SK-N-SH (cell line): ENCODE measurements around the gene P2RX4. TPM values are rescaled to one million over a fixed set of nuclear protein-coding genes. Genes with fewer than 3 reads are reported as not detected.

Source experiments
- CTCF ChIA-PET: fragments of 300-600, 350-600 bp; formaldehyde crosslinking; extraction: SDS; loops from one replicate; lab custom pipeline; 2021; lab: Yijun Ruan, JAX
- POLR2A ChIA-PET: fragments of 350-600 bp; sonication (Branson Sonifier 250); formaldehyde crosslinking; extraction: SDS; loops from one replicate; lab custom pipeline; 2020; ENCODE audit warnings: antibody characterized with exemption, inconsistent platforms; lab: Yijun Ruan, JAX
- DNase-seq: peaks from one replicate; pipeline ENCODE4 v3.0.0; 2012
- H2AFZ ChIP-seq: fragments of 200-600 bp; sonication (generic); 2 replicates; pipeline ENCODE4 v1.8.1; 2016; ENCODE audit warnings: antibody characterized with exemption, mild to moderate bottlenecking, low read depth
- H3F3A ChIP-seq: fragments of 200-600 bp; sonication (generic); replicated peaks from 2 replicates; pipeline ENCODE3; 2016; ENCODE audit warnings: antibody characterized with exemption, mild to moderate bottlenecking; ENCODE audit not compliant: insufficient read depth
- H3K27ac ChIP-seq, 2 experiments: fragments of 200-500 bp in 1 of 2; fragments of 200-600 bp in 1 of 2; sonication (Bioruptor generic) in 1 of 2; sonication (generic), shearing (Covaris generic) in 1 of 2; 2 replicates each; pipeline versions ENCODE4 v1.5.1 to v1.6.1; 2014 to 2016; ENCODE audit warnings: low read depth in 2 of 2, inconsistent platforms in 1 of 2, low read length in 1 of 2, mild to moderate bottlenecking in 1 of 2, mixed read lengths in 1 of 2
- H3K27me3 ChIP-seq: fragments of 200-600 bp; sonication (generic), shearing (Covaris generic); 2 replicates; pipeline ENCODE4 v1.6.1; 2016; ENCODE audit warnings: mixed run types; ENCODE audit not compliant: insufficient read depth
- H3K36me3 ChIP-seq, 2 experiments: fragments of 200-500 bp in 1 of 2; fragments of 200-600 bp in 1 of 2; sonication (Bioruptor generic) in 1 of 2; sonication (generic) in 1 of 2; replicated peaks in 1 of 2; 2 replicates each; pipeline versions ENCODE3 to v1.5.1; 2014 to 2016; ENCODE audit warnings: low read length in 1 of 2, mild to moderate bottlenecking in 1 of 2; ENCODE audit not compliant: insufficient read depth in 2 of 2, control insufficient read depth in 1 of 2
- H3K4me1 ChIP-seq, 2 experiments: fragments of 200-500 bp in 1 of 2; fragments of 200-600 bp in 1 of 2; sonication (Bioruptor generic) in 1 of 2; sonication (generic), shearing (Covaris generic) in 1 of 2; 2 replicates each; pipeline versions ENCODE4 v1.5.1 to v1.6.1; 2014 to 2016; ENCODE audit warnings: low read depth in 1 of 2, low read length in 1 of 2, mixed run types in 1 of 2; ENCODE audit not compliant: insufficient read depth in 2 of 2, control insufficient read depth in 1 of 2
- H3K4me2 ChIP-seq: fragments of 200-600 bp; sonication (generic), shearing (Covaris generic); 2 replicates; pipeline ENCODE4 v1.6.1; 2017; ENCODE audit warnings: mixed run types
- H3K4me3 ChIP-seq, 2 experiments: fragments of 200-500 bp in 1 of 2; fragments of 200-600 bp in 1 of 2; sonication (Bioruptor generic) in 1 of 2; sonication (generic), shearing (Covaris generic) in 1 of 2; 2 replicates each; pipeline versions ENCODE4 v1.5.1 to v1.8.1; 2014 to 2016; ENCODE audit warnings: low read depth in 2 of 2, inconsistent platforms in 1 of 2, low read length in 1 of 2, mild to moderate bottlenecking in 1 of 2, mixed read lengths in 1 of 2, moderate library complexity in 1 of 2
- H3K79me2 ChIP-seq: fragments of 200-600 bp; sonication (generic); 2 replicates; pipeline ENCODE4 v1.8.1; 2017; ENCODE audit warnings: mild to moderate bottlenecking; ENCODE audit not compliant: insufficient read depth
- H3K9ac ChIP-seq: fragments of 200-600 bp; sonication (generic); 2 replicates; pipeline ENCODE4 v1.6.1; 2017; ENCODE audit warnings: mixed run types
- H3K9me2 ChIP-seq: fragments of 200-600 bp; sonication (generic); 2 replicates; pipeline ENCODE4 v1.6.1; 2017; ENCODE audit warnings: mixed run types
- H3K9me3 ChIP-seq: fragments of 200-600 bp; sonication (generic); 2 replicates; pipeline ENCODE4 v1.6.1; 2017; ENCODE audit warnings: mixed run types, mild to moderate bottlenecking, moderate library complexity
- H4K20me1 ChIP-seq: fragments of 200-600 bp; sonication (generic); 2 replicates; pipeline ENCODE4 v1.6.1; 2017; ENCODE audit warnings: mild to moderate bottlenecking, mixed run types; ENCODE audit not compliant: insufficient read depth
- CHD2 ChIP-seq: fragments of 150-350 bp; IDR thresholded peaks from 2 replicates; pipeline ENCODE4 v1.6.1; 2018; ENCODE audit warnings: low read length; ENCODE audit not compliant: partially characterized antibody
- EP300 ChIP-seq, 2 experiments: IDR thresholded peaks; 2 replicates each; pipeline versions ENCODE4 v1.4.0 to v1.6.1; 2012; ENCODE audit warnings: borderline replicate concordance in 1 of 2, low read depth in 1 of 2, low read length in 1 of 2
- MEF2A ChIP-seq: IDR thresholded peaks from 2 replicates; pipeline ENCODE4 v1.4.0; 2012; ENCODE audit warnings: low read depth, borderline replicate concordance
- MXI1 ChIP-seq: IDR thresholded peaks from 2 replicates; pipeline ENCODE4 v1.6.1; 2012; ENCODE audit warnings: mild to moderate bottlenecking, low read depth, low read length, improper control_type of control experiment
- NFIC ChIP-seq: IDR thresholded peaks from 2 replicates; pipeline ENCODE4 v1.4.0; 2012; ENCODE audit warnings: borderline replicate concordance
- NRF1 ChIP-seq: IDR thresholded peaks from 2 replicates; pipeline ENCODE4 v1.6.1; 2012; ENCODE audit warnings: low read depth, mild to moderate bottlenecking, low read length
- POLR2AphosphoS5 ChIP-seq: IDR thresholded peaks from 2 replicates; pipeline ENCODE4 v1.6.1; 2012; ENCODE audit warnings: low read depth, low read length
- TCF12 ChIP-seq: IDR thresholded peaks from 2 replicates; pipeline ENCODE4 v1.4.0; 2012
- YY1 ChIP-seq: IDR thresholded peaks from 2 replicates; pipeline ENCODE4 v1.4.0; 2012; ENCODE audit warnings: low read depth, mild to moderate bottlenecking
- WGBS: methylation state at CpG from one replicate; pipeline ENCODE4 v1.1.6; 2017; ENCODE audit warnings: low lambda C conversion rate; 5-methylcytosine and 5-hydroxymethylcytosine counted together
- polyA plus RNA-seq, 3 experiments: library from polyadenylated mRNA; depleted of rRNA; stranded (reverse); fragments of >200 nt; gene quantifications; 2 replicates each; pipeline ENCODE4 v1.2.3, GENCODE V29; 2012
- TF ChIP-seq, protein P1 (sequence below): fragments of 150-350 bp; IDR thresholded peaks from 2 replicates; pipeline ENCODE4 v1.6.1; 2016; ENCODE audit warnings: mild to moderate bottlenecking, low read depth, low read length
- TF ChIP-seq, protein P2 (sequence below): IDR thresholded peaks from 2 replicates; pipeline ENCODE4 v1.4.0; 2012; ENCODE audit warnings: low read depth, borderline replicate concordance

P2RX4 gene
- polyA plus RNA-seq, 1 of the 3 experiments (the other 2 are of a cell fraction): 32.2 TPM

DNA sequence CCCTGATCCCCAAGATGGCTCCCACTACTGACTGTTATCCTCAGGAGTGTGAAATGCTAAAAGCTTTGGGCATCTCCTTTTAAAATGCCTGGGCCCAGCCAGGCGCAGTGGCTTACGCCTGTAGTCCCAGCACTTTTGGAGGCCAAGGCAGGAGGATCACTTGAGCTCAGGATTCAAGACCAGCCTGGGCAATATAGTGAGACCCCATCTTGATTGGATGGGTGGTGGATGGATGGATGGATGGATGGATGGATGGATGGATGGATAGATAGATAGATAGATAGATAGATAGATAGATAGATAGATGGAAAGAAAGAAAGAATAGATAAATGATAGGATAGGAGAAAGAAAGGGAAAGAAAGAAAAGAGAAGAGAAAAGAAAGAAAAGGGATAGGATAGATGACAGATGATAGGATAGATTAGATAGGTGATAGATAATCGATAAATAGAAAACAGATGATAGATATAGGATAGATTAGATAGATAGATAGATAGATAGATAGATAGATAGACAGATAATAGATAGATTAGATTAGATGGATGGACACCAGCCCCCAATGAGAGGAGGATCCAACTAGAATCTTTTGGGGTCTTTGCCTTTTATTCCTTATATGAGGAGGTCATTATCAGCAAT lies 9.5 kb downstream of the P2RX4 start:
- Histone ChIP-seq H3K9ac (no peak overlapping the region), H3F3A (peaks cover 4% of the 10 kb centered on the region), H3K4me3 (no peak overlapping the region), H3K4me2 (no peak overlapping the region), H3K27me3 (no peaks in the 10 kb centered on the region), H3K36me3 (peaks cover 0 to 3% of the 10 kb centered on the region in 2 experiments), H3K4me1 (peaks cover 3 to 4% of the 10 kb centered on the region in 2 experiments; a peak in 3 of 4 replicates), H3K79me2 (no peaks in the 10 kb centered on the region), H3K9me2 (no peaks in the 10 kb centered on the region), H2AFZ (no peak overlapping the region), H3K27ac (no peak overlapping the region), H4K20me1 (no peaks in the 10 kb centered on the region), H3K9me3 (no peaks in the 10 kb centered on the region)
- 79% methylated on average over 3 of the region's 3 CpGs for WGBS
- DNase-seq: no peak
- ChIA-PET CTCF (no interaction called here), POLR2A (no interaction called here)
- no peak for TF ChIP-seq EP300 (IDR thresholded peaks at IDR 0.05; ENCODE audit: borderline replicate concordance in 1 of 2, low read depth in 1 of 2, low read length in 1 of 2)
- no peak for TF ChIP-seq POLR2AphosphoS5
- no peak for TF ChIP-seq NFIC
- TF ChIP-seq MXI1: no peak
- no peak for TF ChIP-seq NRF1
- TF ChIP-seq, protein P1, sequence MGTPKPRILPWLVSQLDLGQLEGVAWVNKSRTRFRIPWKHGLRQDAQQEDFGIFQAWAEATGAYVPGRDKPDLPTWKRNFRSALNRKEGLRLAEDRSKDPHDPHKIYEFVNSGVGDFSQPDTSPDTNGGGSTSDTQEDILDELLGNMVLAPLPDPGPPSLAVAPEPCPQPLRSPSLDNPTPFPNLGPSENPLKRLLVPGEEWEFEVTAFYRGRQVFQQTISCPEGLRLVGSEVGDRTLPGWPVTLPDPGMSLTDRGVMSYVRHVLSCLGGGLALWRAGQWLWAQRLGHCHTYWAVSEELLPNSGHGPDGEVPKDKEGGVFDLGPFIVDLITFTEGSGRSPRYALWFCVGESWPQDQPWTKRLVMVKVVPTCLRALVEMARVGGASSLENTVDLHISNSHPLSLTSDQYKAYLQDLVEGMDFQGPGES: no peak
- TF ChIP-seq, protein P2, sequence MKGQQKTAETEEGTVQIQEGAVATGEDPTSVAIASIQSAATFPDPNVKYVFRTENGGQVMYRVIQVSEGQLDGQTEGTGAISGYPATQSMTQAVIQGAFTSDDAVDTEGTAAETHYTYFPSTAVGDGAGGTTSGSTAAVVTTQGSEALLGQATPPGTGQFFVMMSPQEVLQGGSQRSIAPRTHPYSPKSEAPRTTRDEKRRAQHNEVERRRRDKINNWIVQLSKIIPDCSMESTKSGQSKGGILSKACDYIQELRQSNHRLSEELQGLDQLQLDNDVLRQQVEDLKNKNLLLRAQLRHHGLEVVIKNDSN: no peak
- TF ChIP-seq TCF12: no peak
- no peak for TF ChIP-seq CHD2
- TF ChIP-seq, all 33 proteins: peak for 0

DNA sequence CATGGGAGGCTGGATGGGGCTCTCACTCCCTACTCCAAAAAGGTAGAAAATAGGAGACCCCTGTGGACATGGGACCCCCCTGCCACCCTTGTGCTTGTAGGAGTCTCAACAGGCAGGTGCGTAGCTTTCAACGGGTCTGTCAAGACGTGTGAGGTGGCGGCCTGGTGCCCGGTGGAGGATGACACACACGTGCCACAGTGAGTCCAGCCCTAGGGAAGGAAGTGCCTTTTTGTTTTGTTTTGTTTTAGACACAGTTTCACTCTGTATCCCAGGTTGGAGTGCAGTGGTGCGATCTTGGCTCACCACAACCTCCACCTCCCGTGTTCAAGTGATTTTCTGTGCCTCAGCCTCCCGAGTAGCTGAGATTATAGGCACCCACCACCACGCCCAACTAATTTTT lies 12.9 kb downstream of the P2RX4 start:
- DNase-seq: no peak
- Histone ChIP-seq H3K4me2 (no peak overlapping the region), H3K36me3 (no peaks in the 10 kb centered on the region), H3K9ac (no peak overlapping the region), H4K20me1 (no peaks in the 10 kb centered on the region), H3F3A (no peaks in the 10 kb centered on the region), H3K79me2 (no peaks in the 10 kb centered on the region), H3K9me3 (no peaks in the 10 kb centered on the region), H3K4me3 (no peak overlapping the region), H3K27me3 (no peaks in the 10 kb centered on the region), H3K27ac (no peak overlapping the region), H3K4me1 (peaks cover 0 to 3% of the 10 kb centered on the region in 2 experiments; a peak in 1 of 4 replicates), H2AFZ (no peak overlapping the region), H3K9me2 (no peaks in the 10 kb centered on the region)
- CTCF ChIA-PET: no interaction called here
- TF ChIP-seq MEF2A (no peak), YY1 (no peak)
- 97% methylated on average over 10 of the region's 10 CpGs for WGBS
- POLR2A ChIA-PET: no interaction called here
